BE2C (cell line): ENCODE measurements around the gene MYL10.
"Not testable (repeated sequence)": the region's sequence is repeated elsewhere in the genome, so short reads cannot be mapped to it uniquely, and the experiment has no call there.

Source experiments
- DNase-seq: peaks from one replicate; pipeline ENCODE4 v3.0.0-alpha.2; 2020
- H3K27me3 ChIP-seq: fragments of 250-450 bp; sonication (Bioruptor Pico); 2 replicates; pipeline ENCODE4 v1.5.1; 2020; ENCODE audit warnings: mild to moderate bottlenecking
- H3K36me3 ChIP-seq: fragments of 250-450 bp; sonication (Bioruptor Pico); 2 replicates; pipeline ENCODE4 v1.5.1; 2020; ENCODE audit warnings: mild to moderate bottlenecking
- H3K4me1 ChIP-seq: fragments of 250-450 bp; sonication (Bioruptor Pico); 2 replicates; pipeline ENCODE4 v1.5.1; 2020
- H3K4me3 ChIP-seq: 2 replicates; pipeline ENCODE4 v1.5.1; 2011; ENCODE audit warnings: low read depth, low read length
- H3K9me3 ChIP-seq: fragments of 250-450 bp; sonication (Bioruptor Pico); 2 replicates; pipeline ENCODE4 v1.5.1; 2020
- CTCF ChIP-seq: IDR thresholded peaks from 2 replicates; pipeline ENCODE4 v1.5.1; 2012; ENCODE audit warnings: mild to moderate bottlenecking, low read depth, low read length

The MYL10 gene

DNA sequence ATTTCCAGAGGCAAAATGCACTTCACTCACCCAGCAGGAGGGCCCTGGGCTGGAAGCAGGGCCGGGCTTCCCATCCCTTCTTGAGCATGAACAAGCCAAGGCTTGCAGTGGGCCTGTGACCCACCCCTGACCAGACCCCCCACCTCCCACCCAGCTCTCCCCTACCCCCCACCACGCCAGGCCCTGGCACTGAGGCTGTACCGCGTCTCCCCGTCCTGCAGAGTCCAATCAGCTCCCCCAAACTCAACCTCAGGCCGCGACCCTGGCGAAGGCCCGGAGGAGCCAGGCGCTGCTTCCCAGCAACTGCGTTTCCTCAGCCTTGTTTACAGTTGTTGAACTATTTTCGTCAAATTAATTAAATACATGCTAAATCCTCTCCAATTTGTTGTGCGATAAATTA, 16.9 kb upstream of the MYL10 start:
- Histone ChIP-seq H3K4me1 (no peaks in the 10 kb centered on the region), H3K27me3 (no peaks in the 10 kb centered on the region), H3K36me3 (no peaks in the 10 kb centered on the region), H3K9me3 (no peaks in the 10 kb centered on the region), H3K4me3 (no peak overlapping the region)
- TF ChIP-seq CTCF, result no peak
- DNase-seq, result no peak

DNA sequence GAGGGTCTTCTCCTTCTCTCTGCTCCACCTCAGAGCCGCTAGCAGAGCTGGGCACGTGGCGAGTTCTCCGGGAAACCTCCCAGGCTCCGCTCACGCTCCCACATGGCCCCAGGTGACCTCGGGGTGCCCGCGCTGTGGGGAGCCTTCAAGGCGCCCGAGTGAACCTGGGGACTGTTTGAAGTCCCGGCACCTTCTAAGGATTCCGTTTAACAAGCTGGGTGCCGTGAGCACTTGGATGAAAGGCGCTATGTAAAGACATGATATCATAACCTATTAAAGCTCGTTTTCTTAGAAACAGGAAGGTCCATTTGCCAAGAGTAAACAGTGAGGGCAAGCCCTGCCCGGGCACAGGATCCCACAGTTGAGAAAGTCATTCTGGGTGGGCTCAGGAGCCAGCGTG, 15.8 kb upstream of the MYL10 start:
- no peaks in the 10 kb centered on the region for H3K4me1 ChIP-seq
- no peaks in the 10 kb centered on the region for H3K27me3 ChIP-seq
- H3K36me3 ChIP-seq, result no peaks in the 10 kb centered on the region
- no peaks in the 10 kb centered on the region for H3K9me3 ChIP-seq
- no peak for DNase-seq
- no peak overlapping the region for H3K4me3 ChIP-seq
- TF ChIP-seq CTCF, result no peak

DNA sequence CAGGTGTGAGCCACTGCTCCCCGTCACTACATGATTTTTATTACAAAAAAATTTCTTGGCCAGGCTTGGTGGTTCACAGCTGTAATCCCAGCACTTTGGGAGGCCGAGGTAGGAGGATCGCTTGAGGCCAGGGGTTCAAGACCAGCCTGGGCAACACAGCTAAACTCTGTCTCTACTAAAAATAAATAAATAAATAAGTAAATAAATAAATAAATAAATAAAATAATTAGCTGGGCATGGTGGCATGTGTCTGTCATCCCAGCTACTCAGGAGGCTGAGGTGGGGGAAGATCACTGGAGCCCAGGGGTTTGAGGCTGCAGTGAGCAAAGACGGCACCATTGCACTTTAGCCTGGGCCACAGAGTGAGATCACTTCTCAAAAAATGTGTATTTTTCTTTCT, 10.0 kb upstream of the MYL10 start:
- H3K36me3 ChIP-seq, H3K4me3 ChIP-seq, DNase-seq, H3K4me1 ChIP-seq, H3K9me3 ChIP-seq, H3K27me3 ChIP-seq: not testable (repeated sequence)

GRCh38 chr7:101636822-101637623, 7.9 kb upstream of the MYL10 start:
- DNase-seq, result no peak
- H3K4me1 ChIP-seq, result no peaks in the 10 kb centered on the region

DNA sequence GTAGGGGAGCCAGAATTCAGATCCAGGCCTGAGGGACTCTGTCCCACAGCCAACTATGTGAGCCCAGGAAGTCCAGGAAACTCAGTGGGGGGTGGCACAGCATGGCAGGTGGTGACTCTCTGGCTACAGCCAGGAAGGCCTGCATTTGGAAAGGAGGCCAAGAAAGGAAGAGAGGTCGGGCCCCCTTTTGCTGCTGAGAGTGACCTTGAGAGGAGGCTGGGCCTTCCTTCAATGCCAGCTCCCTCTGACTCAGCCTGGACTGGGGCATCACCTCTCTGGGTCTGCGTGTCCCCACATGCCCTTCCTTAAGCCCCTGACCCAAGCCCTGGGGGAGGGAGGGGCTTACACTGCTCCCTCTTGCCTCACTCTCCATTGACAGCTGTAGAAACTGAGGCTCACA, 6.4 kb upstream of the MYL10 start:
- Histone ChIP-seq H3K9me3 (no peaks in the 10 kb centered on the region), H3K4me3 (no peak overlapping the region), H3K4me1 (no peaks in the 10 kb centered on the region), H3K36me3 (no peaks in the 10 kb centered on the region), H3K27me3 (no peaks in the 10 kb centered on the region)
- no peak for TF ChIP-seq CTCF
- DNase-seq, result no peak

More at GRCh38 chr7:101636822-101637623, 7.9 kb upstream of the MYL10 start:
- TF ChIP-seq CTCF, result no peak
- H3K27me3 ChIP-seq, result no peaks in the 10 kb centered on the region
- H3K36me3 ChIP-seq, result no peaks in the 10 kb centered on the region
- no peaks in the 10 kb centered on the region for H3K9me3 ChIP-seq
- no peak overlapping the region for H3K4me3 ChIP-seq

DNA sequence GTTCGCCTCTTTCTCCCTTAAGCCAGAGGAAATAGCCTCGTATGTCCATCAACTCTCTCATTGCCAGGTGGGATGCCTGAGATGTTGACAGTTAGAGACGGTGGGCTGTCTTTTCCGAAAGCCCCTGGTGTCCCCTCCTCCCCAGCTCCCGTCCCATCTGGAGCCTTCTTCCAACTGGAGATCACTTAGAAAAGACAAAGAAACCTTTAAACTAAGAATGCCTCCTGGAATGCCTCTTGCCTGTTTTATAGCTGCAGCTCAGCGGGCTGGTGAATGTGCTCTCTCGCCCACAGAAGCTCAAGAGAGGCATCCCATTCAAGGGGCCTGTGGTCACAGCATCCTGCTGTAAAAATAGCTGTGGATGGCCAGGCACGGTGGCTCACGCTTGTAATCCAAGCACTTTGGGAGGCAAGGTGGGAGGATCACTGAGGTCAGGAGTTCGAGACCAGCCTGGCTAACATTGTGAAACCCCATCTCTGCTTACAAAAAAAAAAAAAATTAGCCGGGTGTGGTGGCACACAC, 5.2 kb upstream of the MYL10 start:
- TF ChIP-seq CTCF, result no peak
- Histone ChIP-seq H3K9me3 (no peaks in the 10 kb centered on the region), H3K4me3 (no peak overlapping the region), H3K36me3 (no peaks in the 10 kb centered on the region), H3K27me3 (no peaks in the 10 kb centered on the region), H3K4me1 (no peaks in the 10 kb centered on the region)
- no peak for DNase-seq
